Retinal pigment epithelial cell (primary cell): ENCODE measurements around the gene BMP2.

Experiments
- DNase-seq: peaks from one replicate; pipeline ENCODE4 v3.0.0-alpha.2; 2010; ENCODE audit warnings: low read depth
- H3K4me3 ChIP-seq: 2 replicates; pipeline ENCODE4 v1.5.1; 2011; ENCODE audit warnings: mild to moderate bottlenecking, low read length, control low read depth, moderate library complexity
- CTCF ChIP-seq: conservative IDR thresholded peaks from 2 replicates; pipeline ENCODE4 v1.5.1; 2011; ENCODE audit warnings: low read depth, low read length, control low read depth, inconsistent platforms

Gene BMP2

GRCh38 chr20:6746901-6747609 lies 20.4 kb upstream of the BMP2 start:
- no peak for DNase-seq
- no peak for TF ChIP-seq CTCF

GRCh38 chr20:6750438-6750837 lies 17.0 kb upstream of the BMP2 start:
- DNase-seq = no peak
- no peak for TF ChIP-seq CTCF

More at GRCh38 chr20:6746901-6747609, 20.4 kb upstream of the BMP2 start:
- no peak overlapping the region for H3K4me3 ChIP-seq

GRCh38 chr20:6756693-6757595 lies 10.5 kb upstream of the BMP2 start:
- TF ChIP-seq CTCF = no peak
- H3K4me3 ChIP-seq = no peak overlapping the region
- no peak for DNase-seq

More at GRCh38 chr20:6750438-6750837, 17.0 kb upstream of the BMP2 start:
- no peak overlapping the region for H3K4me3 ChIP-seq

- no peak overlapping the region for H3K4me3 ChIP-seq
- TF ChIP-seq CTCF = no peak
- no peak for DNase-seq
These were observed 2.9 kb upstream of the BMP2 start for GRCh38 chr20:6764619-6765018.

GRCh38 chr20:6765469-6766058 lies 1.9 kb upstream of the BMP2 start:
- no peak overlapping the region for H3K4me3 ChIP-seq
- DNase-seq = no peak
- peak; percentile 56 for TF ChIP-seq CTCF

GRCh38 chr20:6766433-6766832 lies 1.1 kb upstream of the BMP2 start:
- no peak for TF ChIP-seq CTCF
- H3K4me3 ChIP-seq = peak overlapping the region; percentile 63
- no peak for DNase-seq
